Smooth muscle cell (in vitro differentiated cells): Measurements from ENCODE around the gene PLGRKT. TPM values are rescaled to one million over a fixed set of nuclear protein-coding genes. Genes with fewer than 3 reads are reported as not detected.
"Not testable (repeated sequence)": the region's sequence is repeated elsewhere in the genome, so short reads cannot be mapped to it uniquely, and the experiment has no call there.

Experiments
- DNase-seq: peaks from one replicate; lab custom pipeline; 2025; ENCODE audit not compliant: unreplicated experiment; lab: John Stamatoyannopoulos, UW
- H2AFZ ChIP-seq: fragments of 200-600 bp; sonication (generic); 2 replicates; pipeline ENCODE4 v1.6.0; 2016; ENCODE audit warnings: antibody characterized with exemption, low read depth, mild to moderate bottlenecking
- H3F3A ChIP-seq: fragments of 200-600 bp; sonication (generic); 2 replicates; pipeline ENCODE4 v1.6.0; 2017; ENCODE audit warnings: antibody characterized with exemption, low read depth
- H3K27ac ChIP-seq: fragments of 200-600 bp; sonication (generic); 2 replicates; pipeline ENCODE4 v1.5.1; 2016; ENCODE audit warnings: low read depth, mild to moderate bottlenecking
- H3K27me3 ChIP-seq: fragments of 200-600 bp; sonication (generic); 2 replicates; pipeline ENCODE4 v1.6.1; 2016; ENCODE audit warnings: low read depth, mild to moderate bottlenecking
- H3K36me3 ChIP-seq: fragments of 200-600 bp; sonication (generic); 2 replicates; pipeline ENCODE4 v1.5.1; 2016; ENCODE audit warnings: low read depth
- H3K4me1 ChIP-seq: fragments of 200-600 bp; sonication (generic); 2 replicates; pipeline ENCODE4 v1.5.1; 2016; ENCODE audit warnings: low read depth
- H3K4me2 ChIP-seq: fragments of 200-600 bp; sonication (generic); 2 replicates; pipeline ENCODE4 v1.6.0; 2016; ENCODE audit warnings: mild to moderate bottlenecking
- H3K4me3 ChIP-seq: fragments of 200-600 bp; sonication (generic); 2 replicates; pipeline ENCODE4 v1.5.1; 2016; ENCODE audit warnings: mild to moderate bottlenecking
- H3K79me2 ChIP-seq: fragments of 200-600 bp; sonication (generic); 2 replicates; pipeline ENCODE4 v1.6.0; 2016; ENCODE audit warnings: low read depth, mild to moderate bottlenecking
- H3K9ac ChIP-seq: fragments of 200-600 bp; sonication (generic); 2 replicates; pipeline ENCODE4 v1.6.0; 2016; ENCODE audit warnings: low read depth
- H3K9me3 ChIP-seq: fragments of 200-600 bp; sonication (generic); replicated peaks from 2 replicates; pipeline ENCODE4 v1.5.1; 2016; ENCODE audit warnings: low read depth
- H4K20me1 ChIP-seq: fragments of 200-600 bp; sonication (generic); 2 replicates; pipeline ENCODE4 v1.6.0; 2016; ENCODE audit warnings: low read depth
- WGBS: methylation state at CpG from one replicate; pipeline ENCODE4 v1.1.7; 2016; ENCODE audit warnings: low lambda C conversion rate; 5-methylcytosine and 5-hydroxymethylcytosine counted together
- polyA plus RNA-seq: library from polyadenylated mRNA; unstranded; fragments of >200 nt; fragmentation: Nextera tagmentation; extraction: Ambion mirVana; gene quantifications from 2 replicates; pipeline ENCODE4 v1.2.1, GENCODE V29; 2016
- total RNA-seq: library from RNA; depleted of rRNA; stranded (reverse); fragments of >200 nt; gene quantifications from 2 replicates; pipeline ENCODE4 v1.2.3, GENCODE V29; 2014
- TF ChIP-seq, protein P1 (sequence below): fragments of 200-600 bp; sonication (generic); IDR thresholded peaks from 2 replicates; pipeline ENCODE4 v1.5.1; 2017; ENCODE audit warnings: borderline replicate concordance, mild to moderate bottlenecking, antibody characterized with exemption; ENCODE audit not compliant: insufficient read depth, poor library complexity, severe bottlenecking

The PLGRKT gene
- total and polyA plus RNA-seq, 2 experiments from 2014 or later: 39.8 to 40.1 TPM

DNA sequence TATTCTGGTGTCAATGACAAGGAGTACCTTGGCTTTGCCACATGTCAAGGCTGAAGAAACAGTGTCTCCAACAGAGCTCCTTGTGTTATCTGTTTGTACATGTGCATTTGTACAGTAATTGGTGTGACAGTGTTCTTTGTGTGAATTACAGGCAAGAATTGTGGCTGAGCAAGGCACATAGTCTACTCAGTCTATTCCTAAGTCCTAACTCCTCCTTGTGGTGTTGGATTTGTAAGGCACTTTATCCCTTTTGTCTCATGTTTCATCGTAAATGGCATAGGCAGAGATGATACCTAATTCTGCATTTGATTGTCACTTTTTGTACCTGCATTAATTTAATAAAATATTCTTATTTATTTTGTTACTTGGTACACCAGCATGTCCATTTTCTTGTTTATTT, 32.4 kb upstream of the PLGRKT start:
- TF ChIP-seq, protein P1, sequence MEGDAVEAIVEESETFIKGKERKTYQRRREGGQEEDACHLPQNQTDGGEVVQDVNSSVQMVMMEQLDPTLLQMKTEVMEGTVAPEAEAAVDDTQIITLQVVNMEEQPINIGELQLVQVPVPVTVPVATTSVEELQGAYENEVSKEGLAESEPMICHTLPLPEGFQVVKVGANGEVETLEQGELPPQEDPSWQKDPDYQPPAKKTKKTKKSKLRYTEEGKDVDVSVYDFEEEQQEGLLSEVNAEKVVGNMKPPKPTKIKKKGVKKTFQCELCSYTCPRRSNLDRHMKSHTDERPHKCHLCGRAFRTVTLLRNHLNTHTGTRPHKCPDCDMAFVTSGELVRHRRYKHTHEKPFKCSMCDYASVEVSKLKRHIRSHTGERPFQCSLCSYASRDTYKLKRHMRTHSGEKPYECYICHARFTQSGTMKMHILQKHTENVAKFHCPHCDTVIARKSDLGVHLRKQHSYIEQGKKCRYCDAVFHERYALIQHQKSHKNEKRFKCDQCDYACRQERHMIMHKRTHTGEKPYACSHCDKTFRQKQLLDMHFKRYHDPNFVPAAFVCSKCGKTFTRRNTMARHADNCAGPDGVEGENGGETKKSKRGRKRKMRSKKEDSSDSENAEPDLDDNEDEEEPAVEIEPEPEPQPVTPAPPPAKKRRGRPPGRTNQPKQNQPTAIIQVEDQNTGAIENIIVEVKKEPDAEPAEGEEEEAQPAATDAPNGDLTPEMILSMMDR: no peak
- no peaks in the 10 kb centered on the region for H3F3A ChIP-seq
- H3K79me2 ChIP-seq: no peaks in the 10 kb centered on the region
- H2AFZ ChIP-seq: no peak overlapping the region
- H3K4me3 ChIP-seq: no peak overlapping the region
- no peak overlapping the region for H3K4me2 ChIP-seq
- WGBS: 92% methylated on average over 1 of the region's 1 CpG
- H3K36me3 ChIP-seq: no peaks in the 10 kb centered on the region
- no peak for DNase-seq
- no peaks in the 10 kb centered on the region for H3K4me1 ChIP-seq
- no peaks in the 10 kb centered on the region for H3K9me3 ChIP-seq
- no peak overlapping the region for H3K9ac ChIP-seq
- no peaks in the 10 kb centered on the region for H4K20me1 ChIP-seq
- no peak overlapping the region for H3K27ac ChIP-seq
- no peaks in the 10 kb centered on the region for H3K27me3 ChIP-seq

DNA sequence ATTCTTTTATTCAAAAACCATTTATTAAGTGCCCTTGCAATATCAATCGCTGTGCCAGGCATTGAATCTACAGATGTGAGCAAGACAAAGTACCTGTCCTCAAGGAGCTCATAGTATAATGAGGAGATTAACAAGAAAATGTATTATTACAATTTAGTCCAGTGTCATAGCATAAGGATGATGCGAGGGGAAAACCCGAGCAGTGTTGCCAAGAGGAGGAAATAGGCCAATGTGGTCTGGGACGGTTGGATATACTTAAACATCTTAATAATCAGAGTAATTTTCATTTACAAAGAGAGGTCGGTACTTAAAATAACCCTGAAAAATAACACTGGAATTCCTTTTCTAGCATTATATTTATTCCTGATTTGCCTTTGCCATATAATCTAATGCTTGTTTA, 31.1 kb upstream of the PLGRKT start:
- no peak overlapping the region for H3K27ac ChIP-seq
- no peaks in the 10 kb centered on the region for H3K9me3 ChIP-seq
- no peaks in the 10 kb centered on the region for H3F3A ChIP-seq
- no peak for DNase-seq
- no peaks in the 10 kb centered on the region for H3K4me1 ChIP-seq
- H3K27me3 ChIP-seq: no peaks in the 10 kb centered on the region
- no peaks in the 10 kb centered on the region for H3K36me3 ChIP-seq
- TF ChIP-seq, protein P1: no peak
- H4K20me1 ChIP-seq: no peaks in the 10 kb centered on the region
- H3K9ac ChIP-seq: no peak overlapping the region
- H3K4me3 ChIP-seq: no peak overlapping the region
- no peaks in the 10 kb centered on the region for H3K79me2 ChIP-seq
- 94% methylated on average over 5 of the region's 5 CpGs for WGBS
- no peak overlapping the region for H3K4me2 ChIP-seq
- no peak overlapping the region for H2AFZ ChIP-seq

DNA sequence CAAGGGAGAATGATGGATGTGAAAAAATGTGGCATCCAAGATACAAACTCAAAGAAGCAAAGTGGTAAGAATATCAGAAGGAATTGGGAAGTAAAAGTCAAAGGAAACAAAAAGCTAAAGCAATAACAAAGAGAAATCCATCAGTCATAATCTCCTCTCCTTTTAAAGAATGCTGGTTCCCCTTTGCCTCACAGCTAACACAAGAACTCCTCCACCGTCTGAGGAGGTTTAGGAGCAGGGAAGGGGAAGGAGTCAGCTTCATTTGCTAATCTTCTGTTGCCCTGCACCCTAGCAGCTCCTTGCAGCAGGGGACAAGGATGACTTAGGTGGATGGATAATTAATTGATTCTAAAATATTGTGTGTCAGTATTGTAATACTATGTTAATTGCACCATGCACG, 29.0 kb upstream of the PLGRKT start:
- Histone ChIP-seq H3K79me2 (no peaks in the 10 kb centered on the region), H3K4me1 (no peaks in the 10 kb centered on the region), H3K4me3 (no peak overlapping the region), H3K27ac (no peak overlapping the region), H2AFZ (no peak overlapping the region), H3K4me2 (no peak overlapping the region), H3K27me3 (no peaks in the 10 kb centered on the region), H3K9ac (no peak overlapping the region), H3K36me3 (no peaks in the 10 kb centered on the region), H3F3A (no peaks in the 10 kb centered on the region), H3K9me3 (no peaks in the 10 kb centered on the region), H4K20me1 (no peaks in the 10 kb centered on the region)
- 67% methylated on average over 2 of the region's 2 CpGs for WGBS
- no peak for DNase-seq
- TF ChIP-seq, protein P1: no peak

DNA sequence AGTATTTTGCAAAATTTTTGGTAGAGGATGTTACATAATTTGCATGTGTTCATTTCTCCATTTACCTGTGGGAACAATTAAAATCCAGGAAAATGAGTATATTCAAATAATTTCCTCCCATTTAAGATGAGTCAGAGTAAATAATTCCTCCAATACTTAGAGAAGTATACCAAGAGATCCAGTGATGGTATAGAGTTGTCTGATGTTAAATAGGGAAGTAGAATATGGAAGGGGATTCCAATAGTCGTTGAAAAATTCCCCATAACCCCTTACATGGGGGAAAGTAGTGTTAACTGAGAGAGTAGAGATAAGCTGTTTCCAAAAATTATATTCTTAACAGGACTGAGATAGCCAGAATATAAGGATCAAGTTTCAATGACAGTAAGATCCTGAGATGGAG, 28.3 kb upstream of the PLGRKT start:
- DNase-seq: no peak
- H3K9ac ChIP-seq: no peak overlapping the region
- no peak overlapping the region for H3K27ac ChIP-seq
- no peaks in the 10 kb centered on the region for H3K4me1 ChIP-seq
- H3K4me3 ChIP-seq: no peak overlapping the region
- H2AFZ ChIP-seq: no peak overlapping the region
- no peaks in the 10 kb centered on the region for H3K36me3 ChIP-seq
- H3K27me3 ChIP-seq: no peaks in the 10 kb centered on the region
- H3F3A ChIP-seq: no peaks in the 10 kb centered on the region
- TF ChIP-seq, protein P1: no peak
- H4K20me1 ChIP-seq: no peaks in the 10 kb centered on the region
- no peaks in the 10 kb centered on the region for H3K79me2 ChIP-seq
- WGBS: 96% methylated on average over 1 of the region's 1 CpG
- no peaks in the 10 kb centered on the region for H3K9me3 ChIP-seq
- H3K4me2 ChIP-seq: no peak overlapping the region

DNA sequence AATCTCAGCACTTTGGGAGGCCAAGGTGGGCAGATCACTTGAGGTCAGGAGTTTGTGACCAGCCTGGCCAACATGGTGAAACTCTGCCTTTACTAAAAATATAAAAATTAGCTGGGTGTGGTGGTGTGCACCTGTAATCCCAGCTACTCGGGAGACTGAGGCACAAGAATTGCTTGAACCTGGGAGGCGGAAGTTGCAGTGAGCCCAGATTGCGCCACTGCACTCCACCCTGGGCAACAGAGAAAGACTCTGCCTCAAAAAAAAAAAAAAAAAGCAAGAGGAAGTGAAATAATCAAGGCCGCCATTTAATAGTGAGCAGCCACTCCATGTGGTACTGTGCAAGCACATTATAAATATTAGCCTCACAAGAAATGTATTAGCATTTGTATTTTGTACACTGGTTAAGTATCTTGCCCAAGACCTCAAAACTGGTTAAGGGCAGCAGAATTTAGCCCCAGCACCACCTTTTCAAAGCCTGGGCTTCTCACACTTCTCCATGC, 27.2 kb upstream of the PLGRKT start:
- H3K4me3 ChIP-seq, H4K20me1 ChIP-seq, H3K4me1 ChIP-seq, H3K9me3 ChIP-seq, H3K27me3 ChIP-seq, DNase-seq, H3K9ac ChIP-seq, H3K79me2 ChIP-seq, H3K36me3 ChIP-seq, H2AFZ ChIP-seq, H3K4me2 ChIP-seq, H3F3A ChIP-seq, H3K27ac ChIP-seq: not testable (repeated sequence)
- WGBS: 85% methylated on average over 3 of the region's 4 CpGs
